HepG2 (cell line): ENCODE measurements around the gene RPS6KA2. TPM values are rescaled to one million over a fixed set of nuclear protein-coding genes. Genes with fewer than 3 reads are reported as not detected.

Source experiments
- AFF4 ChIP-seq: sonication (generic); formaldehyde crosslinking; IDR thresholded peaks from 2 replicates; pipeline ENCODE4 v1.4.0; 2020; ENCODE audit warnings: missing genetic modification reagents
- AGO2 ChIP-seq: fragments of 200-400 bp; formaldehyde crosslinking; optimal IDR thresholded peaks from 2 replicates; pipeline ENCODE3; 2017; ENCODE audit warnings: mild to moderate bottlenecking, low read depth, low read length, moderate library complexity
- ATF6 ChIP-seq: sonication (generic); formaldehyde crosslinking; conservative IDR thresholded peaks from 2 replicates; pipeline ENCODE4 v1.4.0; 2020; ENCODE audit warnings: missing genetic modification reagents
- HDAC1 ChIP-seq: sonication (generic); formaldehyde crosslinking; IDR thresholded peaks from 2 replicates; pipeline ENCODE4 v1.5.1; 2020; ENCODE audit warnings: mild to moderate bottlenecking, missing genetic modification reagents
- NRL ChIP-seq: sonication (generic); formaldehyde crosslinking; IDR thresholded peaks from 2 replicates; pipeline ENCODE4 v1.5.0; 2020; ENCODE audit warnings: missing genetic modification reagents, mild to moderate bottlenecking, moderate library complexity, borderline replicate concordance
- RCOR2 ChIP-seq: IDR thresholded peaks from 2 replicates; pipeline ENCODE4 v1.6.1; 2016; ENCODE audit warnings: missing biosample characterization, missing genetic modification reagents
- RXRB ChIP-seq: IDR thresholded peaks from 2 replicates; pipeline ENCODE4 v1.6.1; 2016; ENCODE audit warnings: borderline replicate concordance, missing genetic modification reagents, missing compliant biosample characterization
- SATB2 ChIP-seq: sonication (generic); formaldehyde crosslinking; IDR thresholded peaks from 2 replicates; pipeline ENCODE4 v1.5.0; 2020; ENCODE audit warnings: missing genetic modification reagents
- SOX6 ChIP-seq, 2 experiments: fragments of 450-650 bp in 1 of 2; sonication (generic) in 1 of 2; formaldehyde crosslinking in 1 of 2; IDR thresholded peaks; 2 replicates each; pipeline versions ENCODE4 v1.4.0 to v1.6.1; 2017 to 2020; ENCODE audit warnings: antibody characterized with exemption in 1 of 2, mild to moderate bottlenecking in 1 of 2, missing genetic modification reagents in 1 of 2
- ZC3H13 ChIP-seq: sonication (generic); formaldehyde crosslinking; IDR thresholded peaks from 2 replicates; pipeline ENCODE4 v1.8.1; 2023; ENCODE audit warnings: mild to moderate bottlenecking, missing genetic modification reagents, moderate library complexity
- ZNF264 ChIP-seq: sonication (generic); formaldehyde crosslinking; IDR thresholded peaks from 2 replicates; pipeline ENCODE4 v1.4.0; 2020; ENCODE audit warnings: missing genetic modification reagents
- ZNF317 ChIP-seq: sonication (generic); formaldehyde crosslinking; IDR thresholded peaks from 2 replicates; pipeline ENCODE4 v1.5.0; 2020; ENCODE audit warnings: mild to moderate bottlenecking, missing genetic modification reagents
- ZNF562 ChIP-seq: sonication (generic); formaldehyde crosslinking; IDR thresholded peaks from 2 replicates; pipeline ENCODE4 v1.8.0; 2022; ENCODE audit warnings: missing genetic modification reagents, borderline replicate concordance
- ZNF7 ChIP-seq: IDR thresholded peaks from 2 replicates; pipeline ENCODE4 v1.6.1; 2016; ENCODE audit warnings: missing biosample characterization, missing genetic modification reagents
- ZNF784 ChIP-seq: sonication (generic); formaldehyde crosslinking; IDR thresholded peaks from 2 replicates; pipeline ENCODE4 v1.5.1; 2020; ENCODE audit warnings: missing genetic modification reagents, mild to moderate bottlenecking, borderline replicate concordance
- polyA plus RNA-seq, 8 experiments: library from polyadenylated mRNA; depleted of rRNA in 3 of 8; stranded (reverse) in 7 of 8; unstranded in 1 of 8; fragments of >200 nt; fragmentation: Illumina TruSeq in 4 of 8; extraction: Trizol in 4 of 8; gene quantifications; 2 replicates each; pipeline versions ENCODE4 v1.2.1 to v1.2.3, GENCODE V29; 2011 to 2016; ENCODE audit warnings: low read depth in 4 of 8, missing spikeins in 1 of 8, mixed read lengths in 1 of 8; ENCODE audit not compliant: insufficient read depth in 1 of 8
- total RNA-seq, 5 experiments: library from RNA; depleted of rRNA; stranded (reverse); fragments of >200 nt; fragmentation: Illumina TruSeq; extraction: Trizol; gene quantifications; 2 replicates each; pipeline ENCODE4 v1.2.3, GENCODE V29; 2016; ENCODE audit warnings: low read depth in 1 of 5
- TF ChIP-seq, protein P1 (sequence below): sonication (generic); formaldehyde crosslinking; IDR thresholded peaks from 2 replicates; pipeline ENCODE4 v1.8.1; 2023; ENCODE audit warnings: mild to moderate bottlenecking, inconsistent platforms, moderate library complexity, missing genetic modification reagents, borderline replicate concordance

Gene RPS6KA2
- total and polyA plus RNA-seq, 2 of the 13 experiments (the other 11 are each of a cell fraction or from before 2014, with no cell fraction given): 0.22 to 0.38 TPM

DNA sequence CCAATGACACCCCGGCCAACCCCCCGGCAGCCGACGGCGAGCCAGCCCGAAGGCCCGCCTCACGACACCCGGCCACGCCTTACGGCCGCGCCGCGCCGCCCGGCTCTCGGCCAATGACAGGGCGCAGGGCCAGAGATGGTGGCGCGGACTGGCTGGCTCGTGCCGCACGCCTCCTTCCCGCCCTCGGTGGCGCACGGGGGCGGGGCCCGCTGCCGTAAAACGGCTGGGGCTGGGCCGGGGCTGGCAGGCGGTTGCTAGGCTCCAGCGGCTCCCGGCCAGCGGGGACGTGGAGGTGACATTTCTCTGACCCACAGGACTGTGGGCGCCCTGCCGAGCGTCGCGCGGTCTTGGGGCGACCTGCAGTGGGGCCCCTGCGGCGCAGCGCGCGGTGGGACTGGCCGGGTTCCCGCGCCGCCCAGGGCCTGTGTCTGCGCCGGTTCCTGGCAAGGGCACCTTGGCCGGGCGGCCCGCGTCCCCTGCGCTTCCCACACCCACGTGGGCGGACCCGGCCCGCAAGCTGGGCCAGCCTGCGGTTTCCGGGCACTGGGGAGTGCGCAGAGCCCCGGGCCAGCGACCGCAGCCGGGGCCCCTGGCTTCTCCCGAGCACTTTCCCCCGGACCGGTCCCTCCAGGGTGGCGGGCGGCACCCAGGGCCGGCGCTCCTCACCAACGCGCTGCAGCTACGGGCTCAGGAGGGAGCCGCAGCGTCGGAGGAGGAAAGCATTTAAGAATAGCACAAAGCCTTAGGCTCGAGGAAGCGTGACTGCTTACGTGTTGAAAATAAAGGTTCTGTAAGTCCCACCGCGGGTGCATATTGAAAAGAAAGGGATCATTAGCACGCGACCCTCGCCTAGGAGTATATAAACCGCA is 243.9 kb downstream of the RPS6KA2 start, which contains the start of gene MPC1 (continued):
- TF ChIP-seq ZNF784 (CRISPR knock-in tag) (peak; percentile 98), ZNF562 (CRISPR knock-in tag) (peak; percentile 30; the same call in 1 of the 2 replicates), ATF6 (CRISPR knock-in tag) (no peak; the same call in 1 of the 2 replicates), HDAC1 (CRISPR knock-in tag) (peak; percentile 60), RCOR2 (CRISPR knock-in tag) (no peak), NRL (no peak; the same call in 1 of the 2 replicates), ZNF317 (no peak), SATB2 (CRISPR knock-in tag) (peak; percentile 72; the same call in 1 of the 2 replicates), SOX6 (IDR thresholded peaks at IDR 0.05) (no peak), SOX6 (CRISPR knock-in tag; IDR thresholded peaks at IDR 0.05) (no peak), ZC3H13 (CRISPR knock-in tag) (peak; percentile 86; the same call in 1 of the 2 replicates), ZNF264 (CRISPR knock-in tag) (peak; percentile 57; the same call in 1 of the 2 replicates), RXRB (no peak), AGO2 (peak; percentile 98), AFF4 (CRISPR knock-in tag) (peak; percentile 73; the same call in 1 of the 2 replicates), ZNF7 (CRISPR knock-in tag) (0 out of 2 replicates have a peak, but pooled peaks have one; percentile 2)
- TF ChIP-seq, protein P1, sequence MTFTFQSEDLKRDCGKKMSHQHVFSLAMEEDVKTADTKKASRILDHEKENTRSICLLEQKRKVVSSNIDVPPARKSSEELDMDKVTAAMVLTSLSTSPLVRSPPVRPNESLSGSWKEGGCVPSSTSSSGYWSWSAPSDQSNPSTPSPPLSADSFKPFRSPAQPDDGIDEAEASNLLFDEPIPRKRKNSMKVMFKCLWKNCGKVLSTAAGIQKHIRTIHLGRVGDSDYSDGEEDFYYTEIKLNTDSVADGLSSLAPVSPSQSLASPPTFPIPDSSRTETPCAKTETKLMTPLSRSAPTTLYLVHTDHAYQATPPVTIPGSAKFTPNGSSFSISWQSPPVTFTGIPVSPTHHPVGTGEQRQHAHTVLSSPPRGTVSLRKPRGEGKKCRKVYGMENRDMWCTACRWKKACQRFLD (CRISPR knock-in tag): peak; percentile 92; the same call in 1 of the 2 replicates
